AG04450 (cell line): ENCODE results near the gene GPC6. TPM values are rescaled to one million over a fixed set of nuclear protein-coding genes. Genes with fewer than 3 reads are reported as not detected.

Experiments used
- CTCF ChIA-PET: fragments of 300-600, 350-600 bp; formaldehyde crosslinking; extraction: SDS; loops from one replicate; lab custom pipeline; 2022; ENCODE audit warnings: antibody characterized with exemption, inconsistent platforms; lab: Charles Lee
- POLR2A ChIA-PET: fragments of 350-600 bp; formaldehyde crosslinking; extraction: SDS; loops from one replicate; lab custom pipeline; 2021; ENCODE audit warnings: antibody characterized with exemption, inconsistent platforms; lab: Yijun Ruan, JAX
- DNase-seq: peaks from one replicate; pipeline ENCODE4 v3.0.0-alpha.2; 2011; ENCODE audit warnings: low read depth, low spot score
- H3K27ac ChIP-seq: one replicate; pipeline ENCODE4 v1.5.1; 2012; ENCODE audit warnings: low read depth, low read length, control low read depth
- H3K27me3 ChIP-seq: one replicate; pipeline ENCODE4 v1.6.0; 2012; ENCODE audit warnings: low read length; ENCODE audit not compliant: control insufficient read depth, insufficient read depth
- H3K4me3 ChIP-seq: 2 replicates; pipeline ENCODE4 v1.5.1; 2011; ENCODE audit warnings: mild to moderate bottlenecking, low read depth, low read length, control low read depth
- H3K9me3 ChIP-seq: 2 replicates; pipeline ENCODE4 v1.5.1; 2012; ENCODE audit warnings: low read length; ENCODE audit not compliant: control insufficient read depth, insufficient read depth
- CTCF ChIP-seq: IDR thresholded peaks from 2 replicates; pipeline ENCODE4 v1.5.1; 2011; ENCODE audit warnings: low read depth, low read length, control low read depth, inconsistent platforms
- polyA plus RNA-seq: library from polyadenylated mRNA; depleted of rRNA; stranded (reverse); fragments of >200 nt; gene quantifications from 2 replicates; pipeline ENCODE4 v1.2.3, GENCODE V29; 2011

GPC6 gene
- polyA plus RNA-seq, 1 experiment, result 40.4 TPM

DNA sequence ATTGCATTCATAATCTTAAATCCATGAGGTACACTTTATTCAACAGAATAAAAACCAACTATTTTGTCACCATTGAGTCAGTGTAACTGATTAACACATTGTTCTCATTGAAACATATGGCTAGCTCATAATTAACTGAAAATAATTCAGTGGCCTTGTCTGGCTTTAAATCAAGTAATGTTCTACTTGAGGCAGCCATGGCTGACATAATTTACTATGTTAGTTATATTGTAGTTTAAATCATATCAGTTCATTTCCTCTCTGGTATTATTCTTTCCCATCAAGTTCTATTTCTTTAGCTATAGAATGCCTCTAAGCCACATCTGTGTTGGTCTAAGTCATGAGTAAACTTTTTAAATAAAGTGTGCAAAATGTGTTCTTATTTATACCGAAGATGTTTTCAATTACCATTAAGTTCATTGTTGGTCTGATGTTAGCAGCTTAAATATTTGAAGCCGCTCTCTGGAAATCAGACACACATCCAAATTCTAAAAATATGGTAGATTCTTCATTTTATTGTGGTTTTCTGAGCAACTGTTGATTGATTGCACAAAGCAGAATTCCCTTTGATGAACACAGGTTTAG, 393.7 kb downstream of the GPC6 start:
- no peak for DNase-seq
- ChIA-PET CTCF (no interaction called here), POLR2A (no interaction called here)
- H3K9me3 ChIP-seq, result no peaks in the 10 kb centered on the region
- no peaks in the 10 kb centered on the region for H3K27me3 ChIP-seq
- TF ChIP-seq CTCF, result no peak
- H3K4me3 ChIP-seq, result no peak overlapping the region
- no peak overlapping the region for H3K27ac ChIP-seq

GRCh38 chr13:93621051-93621450, 394.4 kb downstream of the GPC6 start:
- H3K27me3 ChIP-seq, result no peaks in the 10 kb centered on the region
- POLR2A ChIA-PET, result no interaction called here
- H3K9me3 ChIP-seq, result no peaks in the 10 kb centered on the region
- H3K27ac ChIP-seq, result no peak overlapping the region
- TF ChIP-seq CTCF, result no peak
- H3K4me3 ChIP-seq, result no peak overlapping the region
- DNase-seq, result no peak
- CTCF ChIA-PET, result no interaction called here

DNA sequence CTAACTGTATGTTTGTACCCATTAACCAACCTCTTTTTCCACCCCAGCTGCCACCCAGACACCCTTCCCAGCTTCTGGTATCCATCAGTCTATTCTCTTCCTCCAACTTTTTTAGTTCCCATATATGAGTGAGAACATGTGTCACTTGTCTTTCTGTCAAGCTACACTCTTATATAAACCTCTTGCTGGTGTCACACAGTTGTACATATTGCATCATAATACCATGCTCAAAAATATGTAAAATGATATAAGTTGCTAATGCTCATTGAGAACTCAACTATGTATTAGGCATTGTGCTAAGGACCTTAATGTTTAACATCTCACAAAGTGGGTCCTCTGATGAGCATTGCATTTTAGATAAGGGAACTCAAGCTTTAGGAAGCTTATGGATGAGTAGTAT, 395.4 kb downstream of the GPC6 start:
- Histone ChIP-seq H3K27me3 (no peaks in the 10 kb centered on the region), H3K27ac (no peak overlapping the region), H3K4me3 (no peak overlapping the region), H3K9me3 (no peaks in the 10 kb centered on the region)
- ChIA-PET POLR2A (no interaction called here), CTCF (no interaction called here)
- TF ChIP-seq CTCF, result no peak
- no peak for DNase-seq

GRCh38 chr13:93624311-93624777, 397.7 kb downstream of the GPC6 start:
- no peaks in the 10 kb centered on the region for H3K27me3 ChIP-seq
- no peak overlapping the region for H3K27ac ChIP-seq
- DNase-seq, result no peak
- TF ChIP-seq CTCF, result no peak
- no peaks in the 10 kb centered on the region for H3K9me3 ChIP-seq
- H3K4me3 ChIP-seq, result no peak overlapping the region
- CTCF ChIA-PET, result interaction anchor here (1.3 kb wide), 1 partner anchor 12 kb away, joined by 3 read pairs; no protein-coding TSS in a partner anchor
- POLR2A ChIA-PET, result no interaction called here

- POLR2A ChIA-PET, result no interaction called here
Observed at GRCh38 chr13:93625536-93625935, 398.9 kb downstream of the GPC6 start.

More at GRCh38 chr13:93625536-93625935, 398.9 kb downstream of the GPC6 start:
- DNase-seq, result no peak
- H3K27me3 ChIP-seq, result no peaks in the 10 kb centered on the region
- H3K9me3 ChIP-seq, result no peaks in the 10 kb centered on the region
- CTCF ChIA-PET, result interaction anchor here (1.3 kb wide), 1 partner anchor 11 kb away, joined by 3 read pairs; no protein-coding TSS in a partner anchor
- no peak for TF ChIP-seq CTCF
- H3K4me3 ChIP-seq, result no peak overlapping the region
- H3K27ac ChIP-seq, result no peak overlapping the region
